Measurements from ENCODE around the gene ATP6V1B1. TPM values are rescaled to one million over a fixed set of nuclear protein-coding genes. Genes with fewer than 3 reads are reported as not detected.

ATP6V1B1 gene
- total RNA-seq, 1 experiment from 2014 or later = not detected

DNA sequence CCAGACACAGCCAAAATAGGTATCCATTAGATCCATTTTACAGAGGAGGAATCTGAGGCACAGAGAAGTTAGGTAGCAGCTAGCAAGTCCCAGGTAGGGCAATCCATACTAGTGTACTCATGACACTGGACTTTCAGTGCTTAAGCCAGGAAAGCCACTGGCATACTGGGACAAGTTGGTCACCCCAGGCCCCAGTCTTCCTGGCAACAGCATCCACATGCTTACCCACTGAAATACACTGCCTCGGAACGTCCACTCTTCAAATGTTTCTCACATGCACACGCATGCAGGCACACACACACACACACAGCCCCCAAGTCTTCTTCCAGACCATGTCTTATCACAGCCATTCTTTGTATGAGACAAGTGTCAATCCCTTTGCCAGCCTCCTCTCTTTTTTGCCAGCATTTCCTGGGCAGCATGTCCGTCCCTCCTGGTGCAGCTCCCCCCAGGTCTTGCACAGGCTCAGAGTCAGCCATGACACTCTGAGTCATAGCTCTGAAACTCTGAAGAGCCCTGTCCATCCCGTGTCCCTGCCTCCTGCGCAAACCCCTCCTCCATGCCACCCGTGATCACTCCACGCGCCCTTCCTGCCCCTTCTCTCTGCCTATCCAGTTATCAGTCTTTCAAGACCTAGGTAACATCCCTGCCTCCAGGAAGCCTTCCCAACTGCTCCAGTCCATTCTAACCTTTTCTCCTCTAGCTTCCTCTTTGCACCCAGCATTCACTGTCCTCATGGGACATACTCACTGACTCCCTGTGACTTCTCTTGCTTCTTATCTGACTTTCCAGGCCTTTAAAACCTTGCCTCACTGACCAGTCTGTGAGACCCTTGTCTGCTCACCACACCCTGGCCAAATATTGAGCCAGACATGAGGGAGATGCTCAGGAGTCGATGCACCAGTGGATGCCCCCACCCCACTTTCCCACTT lies 69.8 kb downstream of the ATP6V1B1 start:
- DNase-seq (no peak), ATAC-seq (no peak)
- POLR2A ChIA-PET (ENCODE audit: unreplicated experiment) = no interaction called here
- H3F3A ChIP-seq (ENCODE audit: low read length, unreplicated experiment) = no peaks in the 10 kb centered on the region
- H3K9me2 ChIP-seq (replicated peaks; ENCODE audit: low read length) = no peaks in the 10 kb centered on the region
- H4K20me1 ChIP-seq (ENCODE audit: low read length) = no peaks in the 10 kb centered on the region
- H3K36me3 ChIP-seq (ENCODE audit: low read depth, low read length) = no peaks in the 10 kb centered on the region
- BruUV-seq (replicated peaks) = no TSS peak
- no peaks in the 10 kb centered on the region for H3K27me3 ChIP-seq (ENCODE audit: low read length)
- H3K4me1 ChIP-seq (ENCODE audit: insufficient read depth, low read length) = no peaks in the 10 kb centered on the region
- H3K4me2 ChIP-seq (ENCODE audit: low read length) = no peak overlapping the region
- no peak overlapping the region for H3K27ac ChIP-seq (ENCODE audit: low read length)
- no peak overlapping the region for H3K9ac ChIP-seq (ENCODE audit: low read length)
- no peaks in the 10 kb centered on the region for H3K9me3 ChIP-seq (ENCODE audit: low read length)
- H3K79me2 ChIP-seq (ENCODE audit: low read length) = no peaks in the 10 kb centered on the region
- CTCF ChIA-PET = no interaction called here
- TF ChIP-seq, protein P1, sequence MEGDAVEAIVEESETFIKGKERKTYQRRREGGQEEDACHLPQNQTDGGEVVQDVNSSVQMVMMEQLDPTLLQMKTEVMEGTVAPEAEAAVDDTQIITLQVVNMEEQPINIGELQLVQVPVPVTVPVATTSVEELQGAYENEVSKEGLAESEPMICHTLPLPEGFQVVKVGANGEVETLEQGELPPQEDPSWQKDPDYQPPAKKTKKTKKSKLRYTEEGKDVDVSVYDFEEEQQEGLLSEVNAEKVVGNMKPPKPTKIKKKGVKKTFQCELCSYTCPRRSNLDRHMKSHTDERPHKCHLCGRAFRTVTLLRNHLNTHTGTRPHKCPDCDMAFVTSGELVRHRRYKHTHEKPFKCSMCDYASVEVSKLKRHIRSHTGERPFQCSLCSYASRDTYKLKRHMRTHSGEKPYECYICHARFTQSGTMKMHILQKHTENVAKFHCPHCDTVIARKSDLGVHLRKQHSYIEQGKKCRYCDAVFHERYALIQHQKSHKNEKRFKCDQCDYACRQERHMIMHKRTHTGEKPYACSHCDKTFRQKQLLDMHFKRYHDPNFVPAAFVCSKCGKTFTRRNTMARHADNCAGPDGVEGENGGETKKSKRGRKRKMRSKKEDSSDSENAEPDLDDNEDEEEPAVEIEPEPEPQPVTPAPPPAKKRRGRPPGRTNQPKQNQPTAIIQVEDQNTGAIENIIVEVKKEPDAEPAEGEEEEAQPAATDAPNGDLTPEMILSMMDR (conservative IDR thresholded peaks at IDR 0.05; ENCODE audit: low read depth, low read length) = no peak
- TF ChIP-seq EZH2 (IDR thresholded peaks at IDR 0.05; ENCODE audit: low read length, unreplicated experiment) = no peak
- TF ChIP-seq EZH2phosphoT487 (IDR thresholded peaks at IDR 0.05; ENCODE audit: borderline replicate concordance, low read length) = no peak
- no peak overlapping the region for H2AFZ ChIP-seq (ENCODE audit: low read length)
- H3K4me3 ChIP-seq (ENCODE audit: low read length) = no peak overlapping the region
- intact Hi-C loops (cut with micrococcal nuclease) = no loop called here

DNA sequence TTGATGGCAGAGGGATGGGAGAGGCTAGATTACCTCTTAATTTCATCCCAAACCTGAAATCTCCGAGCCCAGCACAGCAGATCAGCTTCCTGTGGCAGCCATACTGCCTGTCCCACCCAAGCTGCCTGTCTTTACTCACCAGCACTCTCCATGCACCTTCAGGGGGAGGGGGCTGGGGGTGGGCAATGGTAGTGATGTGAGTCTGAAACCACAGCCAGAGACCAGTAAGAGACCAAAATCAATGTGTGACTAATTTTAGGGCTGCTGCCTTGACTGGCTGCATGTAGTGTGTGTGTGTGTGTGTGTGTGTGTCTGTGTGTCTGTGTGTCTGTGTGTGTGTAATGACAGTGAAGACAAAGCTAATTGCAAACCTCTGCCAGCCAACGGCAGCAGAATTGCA lies 70.6 kb downstream of the ATP6V1B1 start:
- no peaks in the 10 kb centered on the region for H3K9me2 ChIP-seq (replicated peaks; ENCODE audit: low read length)
- no peak overlapping the region for H3K27ac ChIP-seq (ENCODE audit: low read length)
- H3F3A ChIP-seq (ENCODE audit: low read length, unreplicated experiment) = no peaks in the 10 kb centered on the region
- H3K9ac ChIP-seq (ENCODE audit: low read length) = no peak overlapping the region
- ATAC-seq (no peak), DNase-seq (no peak)
- no peaks in the 10 kb centered on the region for H3K9me3 ChIP-seq (ENCODE audit: low read length)
- H3K4me1 ChIP-seq (ENCODE audit: insufficient read depth, low read length) = no peaks in the 10 kb centered on the region
- BruUV-seq (replicated peaks) = no TSS peak
- no peak overlapping the region for H3K4me2 ChIP-seq (ENCODE audit: low read length)
- intact Hi-C loops (cut with micrococcal nuclease) = no loop called here
- H3K79me2 ChIP-seq (ENCODE audit: low read length) = no peaks in the 10 kb centered on the region
- TF ChIP-seq EZH2phosphoT487 (IDR thresholded peaks at IDR 0.05; ENCODE audit: borderline replicate concordance, low read length) (no peak), EZH2 (IDR thresholded peaks at IDR 0.05; ENCODE audit: low read length, unreplicated experiment) (no peak)
- CTCF ChIA-PET = no interaction called here
- no peak overlapping the region for H3K4me3 ChIP-seq (ENCODE audit: low read length)
- POLR2A ChIA-PET (ENCODE audit: unreplicated experiment) = no interaction called here
- H3K27me3 ChIP-seq (ENCODE audit: low read length) = no peaks in the 10 kb centered on the region
- no peaks in the 10 kb centered on the region for H4K20me1 ChIP-seq (ENCODE audit: low read length)
- H3K36me3 ChIP-seq (ENCODE audit: low read depth, low read length) = no peaks in the 10 kb centered on the region
- no peak overlapping the region for H2AFZ ChIP-seq (ENCODE audit: low read length)

DNA sequence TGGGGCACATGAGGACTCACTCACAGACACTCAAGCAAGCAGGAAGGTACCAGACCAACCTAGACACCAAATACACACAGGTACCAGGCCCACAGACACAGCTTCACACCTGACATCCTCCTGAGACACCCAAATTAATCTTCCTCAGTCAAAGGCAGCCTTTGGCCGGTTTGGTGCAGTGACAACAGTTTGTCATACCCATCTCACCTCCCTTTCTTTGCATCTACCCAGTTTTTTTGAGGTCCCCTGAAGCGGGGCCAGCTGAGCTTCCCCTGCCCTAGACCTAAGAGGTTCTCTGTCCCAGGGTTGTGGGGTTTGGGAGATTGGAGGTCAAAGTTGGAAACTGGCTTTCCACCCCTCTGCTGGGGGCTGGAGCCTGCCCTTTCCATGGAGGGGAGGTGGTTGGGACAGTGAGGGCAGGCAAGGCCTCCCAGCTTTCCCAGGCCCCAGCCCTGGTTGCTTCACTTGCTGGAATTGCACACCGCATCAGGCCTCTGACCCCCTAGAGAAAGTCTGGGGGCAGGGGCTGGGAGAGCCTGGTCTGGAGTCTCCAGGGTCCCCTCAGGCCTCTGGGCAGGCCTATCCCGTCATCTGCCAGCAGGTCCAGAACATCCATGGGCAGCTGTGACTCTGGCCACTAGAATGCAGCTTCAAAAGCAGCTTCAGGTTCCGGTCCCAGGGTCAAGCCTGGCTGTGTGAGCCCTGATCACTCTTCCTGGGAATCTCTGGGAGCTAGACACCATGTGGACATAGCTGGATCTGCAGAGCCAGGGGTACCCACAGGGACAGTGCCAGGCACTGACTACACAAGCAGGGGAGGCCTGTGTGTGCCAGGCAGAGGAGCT lies 71.5 kb downstream of the ATP6V1B1 start:
- intact Hi-C loops (cut with micrococcal nuclease) = no loop called here
- H3K9me3 ChIP-seq (ENCODE audit: low read length) = no peaks in the 10 kb centered on the region
- no peak overlapping the region for H3K4me3 ChIP-seq (ENCODE audit: low read length)
- H3K79me2 ChIP-seq (ENCODE audit: low read length) = no peaks in the 10 kb centered on the region
- TF ChIP-seq EZH2 (IDR thresholded peaks at IDR 0.05; ENCODE audit: low read length, unreplicated experiment) (no peak), EZH2phosphoT487 (IDR thresholded peaks at IDR 0.05; ENCODE audit: borderline replicate concordance, low read length) (no peak)
- TF ChIP-seq, protein P1 (conservative IDR thresholded peaks at IDR 0.05; ENCODE audit: low read depth, low read length) = no peak
- CTCF ChIA-PET = no interaction called here
- POLR2A ChIA-PET (ENCODE audit: unreplicated experiment) = no interaction called here
- H3K27me3 ChIP-seq (ENCODE audit: low read length) = peaks cover 4% of the 10 kb centered on the region; the same call in 1 of the 2 replicates
- H3K36me3 ChIP-seq (ENCODE audit: low read depth, low read length) = no peaks in the 10 kb centered on the region
- peak; percentile 27; the same call in 1 of the 2 replicates for ATAC-seq
- H3K9me2 ChIP-seq (replicated peaks; ENCODE audit: low read length) = no peaks in the 10 kb centered on the region
- no peaks in the 10 kb centered on the region for H4K20me1 ChIP-seq (ENCODE audit: low read length)
- no peak overlapping the region for H3K9ac ChIP-seq (ENCODE audit: low read length)
- no peak overlapping the region for H3K27ac ChIP-seq (ENCODE audit: low read length)
- no peaks in the 10 kb centered on the region for H3K4me1 ChIP-seq (ENCODE audit: insufficient read depth, low read length)
- BruUV-seq (replicated peaks) = no TSS peak
- H3F3A ChIP-seq (ENCODE audit: low read length, unreplicated experiment) = no peaks in the 10 kb centered on the region
- DNase-seq = no peak
- H3K4me2 ChIP-seq (ENCODE audit: low read length) = no peak overlapping the region
- no peak overlapping the region for H2AFZ ChIP-seq (ENCODE audit: low read length)

Measured in PC-3 (cell line).